Measurements from ENCODE around the gene SIAH2.

SIAH2 gene

DNA sequence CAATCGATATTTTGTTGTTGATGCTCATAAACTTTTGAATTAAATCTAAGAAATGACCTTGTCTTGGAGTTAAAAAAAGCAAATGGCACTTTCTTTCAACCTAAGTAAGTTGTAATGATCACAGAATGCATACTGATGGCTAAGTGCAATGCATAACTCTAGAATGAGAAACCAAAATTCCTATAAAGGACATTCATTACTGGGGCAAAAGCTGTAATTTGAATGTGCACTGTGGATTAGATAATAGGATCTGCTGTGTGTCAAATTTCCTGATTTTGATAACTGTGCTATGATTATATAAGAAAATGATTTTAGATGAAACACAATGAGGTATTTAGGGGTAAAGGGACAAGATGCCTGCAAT lies 14.3 kb downstream of the SIAH2 start:
- Histone ChIP-seq H3K27ac (replicated peaks) (peak overlapping the region; percentile 55), H3K27me3 (ENCODE audit: insufficient read depth, poor library complexity, severe bottlenecking) (no peaks in the 10 kb centered on the region), H3K4me3 (replicated peaks; ENCODE audit: insufficient read depth, low read length) (no peak overlapping the region)
- TF ChIP-seq POLR2AphosphoS5 (IDR thresholded peaks at IDR 0.05; ENCODE audit: low read depth) = no peak
- TF ChIP-seq SPI1 (IDR thresholded peaks at IDR 0.05; ENCODE audit: borderline replicate concordance, low read depth) = no peak
- TF ChIP-seq, protein P1, sequence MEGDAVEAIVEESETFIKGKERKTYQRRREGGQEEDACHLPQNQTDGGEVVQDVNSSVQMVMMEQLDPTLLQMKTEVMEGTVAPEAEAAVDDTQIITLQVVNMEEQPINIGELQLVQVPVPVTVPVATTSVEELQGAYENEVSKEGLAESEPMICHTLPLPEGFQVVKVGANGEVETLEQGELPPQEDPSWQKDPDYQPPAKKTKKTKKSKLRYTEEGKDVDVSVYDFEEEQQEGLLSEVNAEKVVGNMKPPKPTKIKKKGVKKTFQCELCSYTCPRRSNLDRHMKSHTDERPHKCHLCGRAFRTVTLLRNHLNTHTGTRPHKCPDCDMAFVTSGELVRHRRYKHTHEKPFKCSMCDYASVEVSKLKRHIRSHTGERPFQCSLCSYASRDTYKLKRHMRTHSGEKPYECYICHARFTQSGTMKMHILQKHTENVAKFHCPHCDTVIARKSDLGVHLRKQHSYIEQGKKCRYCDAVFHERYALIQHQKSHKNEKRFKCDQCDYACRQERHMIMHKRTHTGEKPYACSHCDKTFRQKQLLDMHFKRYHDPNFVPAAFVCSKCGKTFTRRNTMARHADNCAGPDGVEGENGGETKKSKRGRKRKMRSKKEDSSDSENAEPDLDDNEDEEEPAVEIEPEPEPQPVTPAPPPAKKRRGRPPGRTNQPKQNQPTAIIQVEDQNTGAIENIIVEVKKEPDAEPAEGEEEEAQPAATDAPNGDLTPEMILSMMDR (IDR thresholded peaks at IDR 0.05; ENCODE audit: insufficient read depth, low read length) = no peak
- TF ChIP-seq, protein P2, sequence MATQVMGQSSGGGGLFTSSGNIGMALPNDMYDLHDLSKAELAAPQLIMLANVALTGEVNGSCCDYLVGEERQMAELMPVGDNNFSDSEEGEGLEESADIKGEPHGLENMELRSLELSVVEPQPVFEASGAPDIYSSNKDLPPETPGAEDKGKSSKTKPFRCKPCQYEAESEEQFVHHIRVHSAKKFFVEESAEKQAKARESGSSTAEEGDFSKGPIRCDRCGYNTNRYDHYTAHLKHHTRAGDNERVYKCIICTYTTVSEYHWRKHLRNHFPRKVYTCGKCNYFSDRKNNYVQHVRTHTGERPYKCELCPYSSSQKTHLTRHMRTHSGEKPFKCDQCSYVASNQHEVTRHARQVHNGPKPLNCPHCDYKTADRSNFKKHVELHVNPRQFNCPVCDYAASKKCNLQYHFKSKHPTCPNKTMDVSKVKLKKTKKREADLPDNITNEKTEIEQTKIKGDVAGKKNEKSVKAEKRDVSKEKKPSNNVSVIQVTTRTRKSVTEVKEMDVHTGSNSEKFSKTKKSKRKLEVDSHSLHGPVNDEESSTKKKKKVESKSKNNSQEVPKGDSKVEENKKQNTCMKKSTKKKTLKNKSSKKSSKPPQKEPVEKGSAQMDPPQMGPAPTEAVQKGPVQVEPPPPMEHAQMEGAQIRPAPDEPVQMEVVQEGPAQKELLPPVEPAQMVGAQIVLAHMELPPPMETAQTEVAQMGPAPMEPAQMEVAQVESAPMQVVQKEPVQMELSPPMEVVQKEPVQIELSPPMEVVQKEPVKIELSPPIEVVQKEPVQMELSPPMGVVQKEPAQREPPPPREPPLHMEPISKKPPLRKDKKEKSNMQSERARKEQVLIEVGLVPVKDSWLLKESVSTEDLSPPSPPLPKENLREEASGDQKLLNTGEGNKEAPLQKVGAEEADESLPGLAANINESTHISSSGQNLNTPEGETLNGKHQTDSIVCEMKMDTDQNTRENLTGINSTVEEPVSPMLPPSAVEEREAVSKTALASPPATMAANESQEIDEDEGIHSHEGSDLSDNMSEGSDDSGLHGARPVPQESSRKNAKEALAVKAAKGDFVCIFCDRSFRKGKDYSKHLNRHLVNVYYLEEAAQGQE (IDR thresholded peaks at IDR 0.05; ENCODE audit: insufficient replicate concordance, low read depth) = no peak
- TF ChIP-seq GABPA (IDR thresholded peaks at IDR 0.05; ENCODE audit: low read depth) = no peak
- no peak for DNase-seq (ENCODE audit: low read depth in 1 of 2, low spot score in 1 of 2)

DNA sequence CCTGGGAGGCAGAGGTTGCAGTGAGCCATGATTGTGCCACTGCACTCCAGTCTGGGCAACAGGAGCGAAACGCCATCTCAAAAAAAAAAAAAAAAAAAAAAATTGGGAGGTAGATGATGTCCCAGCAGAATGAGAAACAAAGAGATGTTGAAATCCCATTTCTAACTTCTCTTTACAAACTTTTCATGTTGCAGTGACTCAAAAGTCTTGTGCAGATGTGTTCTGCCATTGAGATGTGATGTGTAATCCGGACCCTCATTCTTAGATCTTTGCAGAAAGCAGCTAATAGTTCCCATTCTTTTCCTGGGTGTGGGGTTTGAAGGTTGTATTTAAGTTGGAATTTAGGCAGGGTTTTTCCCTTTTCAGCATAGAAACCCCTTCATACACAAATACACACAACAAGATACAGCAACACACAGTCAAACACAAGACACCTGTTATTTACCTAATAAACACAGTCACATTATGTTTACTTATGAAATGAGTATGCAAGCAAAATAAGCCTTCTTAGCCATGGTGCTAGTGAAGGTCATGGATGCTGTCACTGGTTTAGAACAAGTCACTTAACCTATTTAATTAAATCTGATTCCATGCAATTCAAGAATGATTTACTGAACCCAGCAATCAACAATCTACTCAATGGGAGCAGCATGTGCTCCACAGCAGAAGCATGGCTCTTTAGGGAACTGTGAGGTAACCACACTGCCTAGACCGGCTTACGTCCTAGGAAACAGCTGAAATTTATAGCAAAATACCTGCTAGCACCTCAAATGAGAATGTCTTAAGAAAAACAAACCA lies 14.9 kb downstream of the SIAH2 start:
- Histone ChIP-seq H3K4me3 (replicated peaks; ENCODE audit: insufficient read depth, low read length) (no peak overlapping the region), H3K27ac (replicated peaks) (peak overlapping the region; percentile 55), H3K27me3 (ENCODE audit: insufficient read depth, poor library complexity, severe bottlenecking) (no peaks in the 10 kb centered on the region)
- DNase-seq (ENCODE audit: low read depth in 1 of 2, low spot score in 1 of 2) = peak in 1 of 2 experiments; percentile 42
- TF ChIP-seq SPI1 (IDR thresholded peaks at IDR 0.05; ENCODE audit: borderline replicate concordance, low read depth) = peak; percentile 45; the same call in 1 of the 2 replicates
- TF ChIP-seq POLR2AphosphoS5 (IDR thresholded peaks at IDR 0.05; ENCODE audit: low read depth) = no peak

DNA sequence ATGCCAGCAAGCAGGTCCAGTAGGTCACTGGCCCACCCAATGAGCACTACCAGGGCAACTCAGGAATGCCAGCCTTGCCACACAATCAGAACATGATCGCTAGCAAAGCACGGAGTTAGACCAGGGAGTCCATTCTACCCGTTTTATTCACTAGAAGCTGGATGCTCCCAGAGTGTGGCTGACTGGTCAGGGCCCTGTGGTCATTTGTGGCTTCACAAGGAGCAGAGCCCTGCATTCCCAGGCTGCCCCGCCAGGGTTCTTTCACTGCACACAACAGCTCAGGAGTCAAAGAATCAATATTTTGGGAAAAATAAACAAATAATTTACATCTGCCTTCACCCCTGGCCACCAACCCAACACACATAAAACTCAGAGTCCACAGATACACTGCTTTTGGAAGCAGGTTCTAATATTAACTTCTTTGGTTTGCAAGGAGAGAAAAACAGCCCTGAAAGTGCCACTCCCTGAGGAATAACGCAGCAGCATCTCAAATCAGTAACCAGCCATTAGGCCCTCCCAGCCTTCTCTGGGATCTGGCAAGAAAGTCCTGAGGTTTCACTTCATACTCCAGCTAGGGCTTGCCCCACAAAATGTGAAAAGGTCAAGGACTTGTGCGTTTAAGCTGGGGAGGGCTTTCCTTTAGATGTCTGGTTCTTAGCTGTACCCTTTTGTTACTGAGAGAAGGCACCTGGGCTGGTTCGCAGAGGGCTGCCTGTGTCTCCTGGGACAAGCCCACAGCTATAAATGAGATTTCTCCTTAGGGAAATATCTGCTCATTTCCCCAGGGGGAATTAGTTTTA lies 16.0 kb downstream of the SIAH2 start:
- TF ChIP-seq, protein P2 (IDR thresholded peaks at IDR 0.05; ENCODE audit: insufficient replicate concordance, low read depth) = no peak
- TF ChIP-seq, protein P1 (IDR thresholded peaks at IDR 0.05; ENCODE audit: insufficient read depth, low read length) = no peak
- no peak for TF ChIP-seq SPI1 (IDR thresholded peaks at IDR 0.05; ENCODE audit: borderline replicate concordance, low read depth)
- TF ChIP-seq GABPA (IDR thresholded peaks at IDR 0.05; ENCODE audit: low read depth) = no peak
- TF ChIP-seq POLR2AphosphoS5 (IDR thresholded peaks at IDR 0.05; ENCODE audit: low read depth) = no peak
- Histone ChIP-seq H3K27me3 (ENCODE audit: insufficient read depth, poor library complexity, severe bottlenecking) (no peaks in the 10 kb centered on the region), H3K27ac (replicated peaks) (no peak overlapping the region; the same call in 1 of the 2 replicates), H3K4me3 (replicated peaks; ENCODE audit: insufficient read depth, low read length) (no peak overlapping the region)
- DNase-seq (ENCODE audit: low read depth in 1 of 2, low spot score in 1 of 2) = no peak

DNA sequence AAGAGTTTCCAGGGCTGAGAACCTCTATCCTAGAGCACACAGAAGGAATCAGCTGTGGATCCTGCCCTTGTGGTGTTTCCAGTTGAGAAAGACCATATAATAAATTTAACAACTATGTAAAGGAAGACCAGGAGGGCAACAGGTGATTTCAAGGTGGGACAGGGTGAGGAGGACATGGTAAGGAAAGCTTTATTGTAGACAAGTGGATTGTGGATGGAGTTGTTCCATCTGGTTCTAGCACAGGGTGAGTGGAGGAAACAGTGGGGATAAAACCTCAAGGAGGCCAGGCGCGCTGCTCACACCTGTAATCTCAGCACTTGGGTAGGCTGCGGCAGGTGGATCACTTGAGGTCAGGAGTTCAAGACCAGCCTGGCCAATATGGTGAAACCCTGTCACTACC lies 17.1 kb downstream of the SIAH2 start:
- TF ChIP-seq, protein P2 (IDR thresholded peaks at IDR 0.05; ENCODE audit: insufficient replicate concordance, low read depth) = no peak
- TF ChIP-seq GABPA (IDR thresholded peaks at IDR 0.05; ENCODE audit: low read depth) (no peak), POLR2AphosphoS5 (IDR thresholded peaks at IDR 0.05; ENCODE audit: low read depth) (no peak), SPI1 (IDR thresholded peaks at IDR 0.05; ENCODE audit: borderline replicate concordance, low read depth) (no peak)
- TF ChIP-seq, protein P1 (IDR thresholded peaks at IDR 0.05; ENCODE audit: insufficient read depth, low read length) = no peak
- Histone ChIP-seq H3K27ac (replicated peaks) (no peak overlapping the region), H3K27me3 (ENCODE audit: insufficient read depth, poor library complexity, severe bottlenecking) (no peaks in the 10 kb centered on the region), H3K4me3 (replicated peaks; ENCODE audit: insufficient read depth, low read length) (no peak overlapping the region)
- no peak for DNase-seq (ENCODE audit: low read depth in 1 of 2, low spot score in 1 of 2)
